Neural progenitor cell (in vitro differentiated cells): ENCODE results near the gene CAPN10.

Experiments
- EZH2 ChIP-seq: fragments of 200-600 bp; sonication (generic); IDR thresholded peaks from 2 replicates; pipeline ENCODE4 v1.6.1; 2017; ENCODE audit warnings: antibody characterized with exemption, mild to moderate bottlenecking, moderate library complexity
- EZH2phosphoT487 ChIP-seq: fragments of 200-600 bp; sonication (generic); IDR thresholded peaks from 2 replicates; pipeline ENCODE4 v1.6.1; 2017; ENCODE audit warnings: antibody characterized with exemption
- TF ChIP-seq, protein P1 (sequence below): fragments of 200-600 bp; sonication (generic); IDR thresholded peaks from 2 replicates; pipeline ENCODE4 v1.5.1; 2017; ENCODE audit warnings: antibody characterized with exemption, mild to moderate bottlenecking

GRCh38 chr2:240601061-240601830, 14.7 kb downstream of the CAPN10 start:
- TF ChIP-seq, protein P1, sequence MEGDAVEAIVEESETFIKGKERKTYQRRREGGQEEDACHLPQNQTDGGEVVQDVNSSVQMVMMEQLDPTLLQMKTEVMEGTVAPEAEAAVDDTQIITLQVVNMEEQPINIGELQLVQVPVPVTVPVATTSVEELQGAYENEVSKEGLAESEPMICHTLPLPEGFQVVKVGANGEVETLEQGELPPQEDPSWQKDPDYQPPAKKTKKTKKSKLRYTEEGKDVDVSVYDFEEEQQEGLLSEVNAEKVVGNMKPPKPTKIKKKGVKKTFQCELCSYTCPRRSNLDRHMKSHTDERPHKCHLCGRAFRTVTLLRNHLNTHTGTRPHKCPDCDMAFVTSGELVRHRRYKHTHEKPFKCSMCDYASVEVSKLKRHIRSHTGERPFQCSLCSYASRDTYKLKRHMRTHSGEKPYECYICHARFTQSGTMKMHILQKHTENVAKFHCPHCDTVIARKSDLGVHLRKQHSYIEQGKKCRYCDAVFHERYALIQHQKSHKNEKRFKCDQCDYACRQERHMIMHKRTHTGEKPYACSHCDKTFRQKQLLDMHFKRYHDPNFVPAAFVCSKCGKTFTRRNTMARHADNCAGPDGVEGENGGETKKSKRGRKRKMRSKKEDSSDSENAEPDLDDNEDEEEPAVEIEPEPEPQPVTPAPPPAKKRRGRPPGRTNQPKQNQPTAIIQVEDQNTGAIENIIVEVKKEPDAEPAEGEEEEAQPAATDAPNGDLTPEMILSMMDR = no peak
- TF ChIP-seq EZH2phosphoT487 = no peak
- no peak for TF ChIP-seq EZH2
